CD4-positive, CD25-positive, alpha-beta regulatory T cell (primary cell): ENCODE data around the gene FBRSL1. TPM values are rescaled to one million over a fixed set of nuclear protein-coding genes. Genes with fewer than 3 reads are reported as not detected.

Source experiments
- ATAC-seq, 2 donors: fragments of 150-1000 bp; cut with Tn5 transposase; one replicate each; pipeline ENCODE4 v1.10.0; 2021; ENCODE audit warnings: low read depth in 2 of 2, moderate number of reproducible peaks in 2 of 2, moderate library complexity in 1 of 2
- DNase-seq, 3 donors: peaks; one replicate each; pipeline versions ENCODE4 v3.0.0 to v3.0.0-alpha.2; 2012 to 2022; ENCODE audit warnings: mixed read lengths in 1 of 3
- H3K27ac ChIP-seq: one replicate; pipeline ENCODE4 v1.7.0; 2013; ENCODE audit warnings: mild to moderate bottlenecking, low read length; ENCODE audit not compliant: insufficient read depth, poor library complexity, severe bottlenecking
- H3K27me3 ChIP-seq: one replicate; pipeline ENCODE4 v1.7.0; 2013; ENCODE audit warnings: low read length; ENCODE audit not compliant: control insufficient read depth, insufficient read depth
- H3K36me3 ChIP-seq: one replicate; pipeline ENCODE4 v1.7.0; 2013; ENCODE audit warnings: mild to moderate bottlenecking, low read length, moderate library complexity; ENCODE audit not compliant: control insufficient read depth, insufficient read depth
- H3K4me1 ChIP-seq: 2 replicates; pipeline ENCODE4 v1.7.0; 2013; ENCODE audit warnings: mild to moderate bottlenecking, low read length; ENCODE audit not compliant: insufficient read depth, control insufficient read depth, poor library complexity, severe bottlenecking
- H3K4me3 ChIP-seq: one replicate; pipeline ENCODE4 v1.7.0; 2013; ENCODE audit warnings: low read depth, mild to moderate bottlenecking, low read length, moderate library complexity
- H3K9me3 ChIP-seq, 2 experiments: 1 replicate in 1 of 2; 2 replicates in 1 of 2; pipeline ENCODE4 v1.7.0; 2013; ENCODE audit warnings: low read length in 2 of 2, mild to moderate bottlenecking in 1 of 2, moderate library complexity in 1 of 2; ENCODE audit not compliant: control insufficient read depth in 2 of 2
- H3K27ac Mint-ChIP-seq, 3 donors: one replicate each; pipeline ENCODE4 v1.8.0; 2020 to 2022; ENCODE audit warnings: mild to moderate bottlenecking in 3 of 3, mixed read lengths in 3 of 3, moderate library complexity in 2 of 3
- H3K27me3 Mint-ChIP-seq: one replicate; pipeline ENCODE4 v1.8.0; 2022; ENCODE audit warnings: mild to moderate bottlenecking, mixed read lengths
- H3K36me3 Mint-ChIP-seq: one replicate; pipeline ENCODE4 v1.8.0; 2020; ENCODE audit warnings: mixed read lengths
- H3K4me1 Mint-ChIP-seq, 4 donors: one replicate each; pipeline ENCODE4 v1.8.0; 2020 to 2022; ENCODE audit warnings: mixed read lengths in 4 of 4, mild to moderate bottlenecking in 1 of 4
- H3K4me3 Mint-ChIP-seq, 4 donors: one replicate each; pipeline ENCODE4 v1.8.0; 2020 to 2022; ENCODE audit warnings: mild to moderate bottlenecking in 4 of 4, mixed read lengths in 4 of 4, moderate library complexity in 3 of 4
- H3K9me3 Mint-ChIP-seq, 7 donors: one replicate each; pipeline ENCODE4 v1.8.0; 2020 to 2022; ENCODE audit warnings: mixed read lengths in 7 of 7, mild to moderate bottlenecking in 3 of 7, moderate library complexity in 2 of 7
- polyA plus RNA-seq, 4 donors: library from polyadenylated mRNA; unstranded; fragments of 300-500 nt; fragmentation: Illumina TruSeq; gene quantifications; one replicate each; pipeline ENCODE4 v1.2.3, GENCODE V29; 2021
- total RNA-seq: library from RNA; stranded (reverse); gene quantifications from one replicate; pipeline ENCODE4 v1.2.3, GENCODE V29; 2022

FBRSL1 gene
- total and polyA plus RNA-seq, 5 donors from 2014 or later, result 0.16 to 94.6 (median 0.34) TPM

- H3K36me3 ChIP-seq, result no peaks in the 10 kb centered on the region
- H3K4me1 ChIP-seq, result peaks cover 21% of the 10 kb centered on the region
- H3K9me3 ChIP-seq, result no peaks in the 10 kb centered on the region
- ATAC-seq (no peak), DNase-seq (no peak)
- H3K4me3 ChIP-seq, result no peak overlapping the region
- peaks cover 13% of the 10 kb centered on the region for H3K27me3 Mint-ChIP-seq
- H3K9me3 Mint-ChIP-seq, result peaks cover 0 to 2% (median 0%) of the 10 kb centered on the region in 7 donors
- H3K4me3 Mint-ChIP-seq, result no peak overlapping the region
- H3K27ac Mint-ChIP-seq, result peak overlapping the region in 1 of 3 donors; percentile 66
- H3K4me1 Mint-ChIP-seq, result peaks cover 0 to 19% (median 6%) of the 10 kb centered on the region in 4 donors
- H3K27ac ChIP-seq, result no peak overlapping the region
- H3K27me3 ChIP-seq, result no peaks in the 10 kb centered on the region
- no peaks in the 10 kb centered on the region for H3K36me3 Mint-ChIP-seq
These were observed 65.7 kb downstream of the FBRSL1 start for GRCh38 chr12:132555686-132556085.

GRCh38 chr12:132556216-132556615, 66.3 kb downstream of the FBRSL1 start:
- ATAC-seq, result no peak
- Mint-ChIP-seq H3K4me3 (no peak overlapping the region), H3K4me1 (peaks cover 0 to 22% (median 6%) of the 10 kb centered on the region in 4 donors), H3K36me3 (no peaks in the 10 kb centered on the region), H3K27me3 (peaks cover 13% of the 10 kb centered on the region), H3K27ac (no peak overlapping the region), H3K9me3 (peaks cover 0 to 2% (median 0%) of the 10 kb centered on the region in 7 donors)
- H3K4me3 ChIP-seq, result no peak overlapping the region
- H3K27ac ChIP-seq, result no peak overlapping the region
- H3K9me3 ChIP-seq, result no peaks in the 10 kb centered on the region
- no peaks in the 10 kb centered on the region for H3K27me3 ChIP-seq
- DNase-seq, result no peak
- H3K36me3 ChIP-seq, result no peaks in the 10 kb centered on the region
- H3K4me1 ChIP-seq, result peaks cover 26% of the 10 kb centered on the region

- H3K27ac Mint-ChIP-seq, result no peak overlapping the region
- Histone ChIP-seq H3K4me3 (no peak overlapping the region), H3K36me3 (no peaks in the 10 kb centered on the region), H3K27ac (no peak overlapping the region), H3K27me3 (no peaks in the 10 kb centered on the region), H3K4me1 (peaks cover 28% of the 10 kb centered on the region), H3K9me3 (no peaks in the 10 kb centered on the region)
- peak overlapping the region in 1 of 4 donors; percentile 25 for H3K4me3 Mint-ChIP-seq
- DNase-seq (no peak), ATAC-seq (no peak)
- H3K4me1 Mint-ChIP-seq, result peaks cover 0 to 24% (median 6%) of the 10 kb centered on the region in 4 donors
- H3K36me3 Mint-ChIP-seq, result no peaks in the 10 kb centered on the region
- H3K27me3 Mint-ChIP-seq, result peaks cover 13% of the 10 kb centered on the region
- H3K9me3 Mint-ChIP-seq, result peaks cover 0 to 2% (median 0%) of the 10 kb centered on the region in 7 donors
These were observed 66.8 kb downstream of the FBRSL1 start for GRCh38 chr12:132556801-132557200.

- H3K36me3 ChIP-seq, result no peaks in the 10 kb centered on the region
- peaks cover 13% of the 10 kb centered on the region for H3K27me3 Mint-ChIP-seq
- H3K27ac Mint-ChIP-seq, result peak overlapping the region in 1 of 3 donors; percentile 52
These were observed 67.5 kb downstream of the FBRSL1 start for GRCh38 chr12:132557291-132558015.

GRCh38 chr12:132558042-132558856, 68.3 kb downstream of the FBRSL1 start:
- Mint-ChIP-seq H3K9me3 (peaks cover 0 to 2% (median 0%) of the 10 kb centered on the region in 7 donors), H3K4me1 (peaks cover 0 to 29% (median 6%) of the 10 kb centered on the region in 4 donors), H3K4me3 (peak overlapping the region; percentile 38 to 80 (median 52)), H3K27ac (no peak overlapping the region), H3K36me3 (peaks cover under 1% of the 10 kb centered on the region), H3K27me3 (peaks cover 13% of the 10 kb centered on the region)
- peak in 1 of 3 donors; percentile 22 for DNase-seq
- H3K27me3 ChIP-seq, result no peaks in the 10 kb centered on the region
- H3K4me1 ChIP-seq, result peaks cover 28% of the 10 kb centered on the region
- no peaks in the 10 kb centered on the region for H3K36me3 ChIP-seq
- no peak for ATAC-seq
- H3K27ac ChIP-seq, result no peak overlapping the region
- H3K9me3 ChIP-seq, result no peaks in the 10 kb centered on the region
- no peak overlapping the region for H3K4me3 ChIP-seq

More at GRCh38 chr12:132557291-132558015, 67.5 kb downstream of the FBRSL1 start:
- Histone ChIP-seq H3K4me3 (no peak overlapping the region), H3K27me3 (no peaks in the 10 kb centered on the region), H3K9me3 (no peaks in the 10 kb centered on the region), H3K27ac (no peak overlapping the region), H3K4me1 (peaks cover 28% of the 10 kb centered on the region)
- Mint-ChIP-seq H3K4me1 (peaks cover 0 to 26% (median 6%) of the 10 kb centered on the region in 4 donors), H3K9me3 (peaks cover 0 to 2% (median 0%) of the 10 kb centered on the region in 7 donors), H3K4me3 (peak overlapping the region in 1 of 4 donors; percentile 25), H3K36me3 (no peaks in the 10 kb centered on the region)
- ATAC-seq (no peak), DNase-seq (no peak)

GRCh38 chr12:132558861-132559623, 69.1 kb downstream of the FBRSL1 start:
- Mint-ChIP-seq H3K9me3 (peaks cover 0 to 2% (median 0%) of the 10 kb centered on the region in 7 donors), H3K27ac (no peak overlapping the region), H3K27me3 (peaks cover 13% of the 10 kb centered on the region), H3K4me3 (peak overlapping the region; percentile 44 to 81 (median 76)), H3K36me3 (peaks cover 3% of the 10 kb centered on the region), H3K4me1 (peaks cover 0 to 29% (median 7%) of the 10 kb centered on the region in 4 donors)
- H3K27me3 ChIP-seq, result no peaks in the 10 kb centered on the region
- peaks cover 28% of the 10 kb centered on the region for H3K4me1 ChIP-seq
- no peaks in the 10 kb centered on the region for H3K36me3 ChIP-seq
- peak in 2 of 3 donors; percentile 9 to 40 for DNase-seq
- no peak overlapping the region for H3K27ac ChIP-seq
- ATAC-seq, result no peak
- no peak overlapping the region for H3K4me3 ChIP-seq
- H3K9me3 ChIP-seq, result no peaks in the 10 kb centered on the region
